HCT116 (cell line): ENCODE measurements around the gene SLC36A2.

Experiments used
- CEBPB ChIP-seq: IDR thresholded peaks from 2 replicates; pipeline ENCODE4 v1.6.1; 2012; ENCODE audit warnings: low read depth
- CTCF ChIP-seq, 3 experiments: fragments of 200-600 bp in 1 of 3; sonication (generic) in 1 of 3; IDR thresholded peaks in 2 of 3; conservative IDR thresholded peaks in 1 of 3; 2 replicates each; pipeline ENCODE4 v1.5.1; 2012 to 2017; ENCODE audit warnings: low read depth in 2 of 3, low read length in 2 of 3, antibody characterized with exemption in 1 of 3, borderline replicate concordance in 1 of 3, control low read depth in 1 of 3, mild to moderate bottlenecking in 1 of 3, mixed read lengths in 1 of 3, mixed run types in 1 of 3, moderate library complexity in 1 of 3; ENCODE audit not compliant: insufficient read depth in 1 of 3
- EGR1 ChIP-seq: IDR thresholded peaks from 2 replicates; pipeline ENCODE4 v1.6.1; 2012; ENCODE audit warnings: low read depth
- EZH2 ChIP-seq: fragments of 200-600 bp; sonication (generic); IDR thresholded peaks from 2 replicates; pipeline ENCODE4 v1.6.1; 2017; ENCODE audit warnings: antibody characterized with exemption, mixed run types
- EZH2phosphoT487 ChIP-seq: fragments of 200-600 bp; IDR thresholded peaks from 2 replicates; pipeline ENCODE4 v1.6.1; 2018; ENCODE audit warnings: antibody characterized with exemption, borderline replicate concordance
- POLR2A ChIP-seq: IDR thresholded peaks from 2 replicates; pipeline ENCODE4 v1.7.0; 2011; ENCODE audit warnings: borderline replicate concordance; ENCODE audit not compliant: insufficient read depth, insufficient read length; ENCODE audit errors: extremely low read depth
- RAD21 ChIP-seq: IDR thresholded peaks from 2 replicates; pipeline ENCODE4 v1.6.1; 2012; ENCODE audit warnings: low read depth, mild to moderate bottlenecking
- SRF ChIP-seq: IDR thresholded peaks from 2 replicates; pipeline ENCODE4 v1.6.1; 2012; ENCODE audit warnings: low read depth

- TF ChIP-seq CTCF (IDR thresholded peaks at IDR 0.05 in 2 of 3, conservative IDR thresholded peaks at IDR 0.05 in 1 of 3; ENCODE audit: borderline replicate concordance in 1 of 3, insufficient read depth in 1 of 3, low read depth in 2 of 3, low read length in 2 of 3) (no peak), EGR1 (no peak), SRF (no peak), CEBPB (no peak), EZH2 (no peak), EZH2phosphoT487 (no peak), POLR2A (no peak), RAD21 (no peak)
These were observed 16.3 kb upstream of the SLC36A2 start for GRCh38 chr5:151363673-151364072.
